HG03520 (cell line): ENCODE measurements around the gene BAIAP3.

Source experiments
- ATAC-seq: cut with Tn5 transposase; IDR thresholded peaks from one replicate; pipeline ENCODE4 v1.9.1; 2021; ENCODE audit warnings: mild to moderate bottlenecking, moderate library complexity; ENCODE audit not compliant: unreplicated experiment

Gene BAIAP3

GRCh38 chr16:1298406-1298805 is 35.0 kb upstream of the BAIAP3 start:
- no peak for ATAC-seq

GRCh38 chr16:1299012-1299867 is 34.2 kb upstream of the BAIAP3 start:
- ATAC-seq = no peak

- ATAC-seq = no peak
Observed at GRCh38 chr16:1299868-1300203, 33.6 kb upstream of the BAIAP3 start.

GRCh38 chr16:1300664-1301476 is 32.6 kb upstream of the BAIAP3 start:
- ATAC-seq = no peak

GRCh38 chr16:1301562-1301961 is 31.9 kb upstream of the BAIAP3 start:
- no peak for ATAC-seq

GRCh38 chr16:1305823-1306222 is 27.6 kb upstream of the BAIAP3 start:
- no peak for ATAC-seq

- ATAC-seq = no peak
Observed at GRCh38 chr16:1306334-1306733, 27.1 kb upstream of the BAIAP3 start.

GRCh38 chr16:1308036-1308976 is 25.1 kb upstream of the BAIAP3 start:
- peak; percentile 16 for ATAC-seq

GRCh38 chr16:1308977-1309885 is 24.2 kb upstream of the BAIAP3 start, which contains the start of gene UBE2I:
Gene UBE2I, plus strand, starts transcription at chr16:1309636. Its CDS starts 4,395 bp downstream, at chr16:1314031.
- peak; percentile 47 for ATAC-seq

- ATAC-seq = peak; percentile 13
Observed at GRCh38 chr16:1309888-1310831, 23.3 kb upstream of the BAIAP3 start.

GRCh38 chr16:1310832-1311200 is 22.6 kb upstream of the BAIAP3 start:
- ATAC-seq = no peak

GRCh38 chr16:1311212-1311737 is 22.2 kb upstream of the BAIAP3 start:
- ATAC-seq = no peak

- ATAC-seq = no peak
Observed at GRCh38 chr16:1311738-1312466, 21.5 kb upstream of the BAIAP3 start.

- no peak for ATAC-seq
Observed at GRCh38 chr16:1312467-1312816, 21.0 kb upstream of the BAIAP3 start.

- ATAC-seq = no peak
Observed at GRCh38 chr16:1312903-1313302, 20.5 kb upstream of the BAIAP3 start.

- no peak for ATAC-seq
Observed at GRCh38 chr16:1313721-1314369, 19.6 kb upstream of the BAIAP3 start.

- ATAC-seq = no peak
Observed at GRCh38 chr16:1314399-1315068, 18.9 kb upstream of the BAIAP3 start.
